Smooth muscle cell (in vitro differentiated cells): ENCODE results near the gene TDP1. TPM values are rescaled to one million over a fixed set of nuclear protein-coding genes. Genes with fewer than 3 reads are reported as not detected.
A peak's percentile ranks its signal among the peaks of the same experiment; 100 is the strongest.

Experiments
- DNase-seq: peaks from one replicate; lab custom pipeline; 2025; ENCODE audit not compliant: unreplicated experiment; lab: John Stamatoyannopoulos, UW
- H2AFZ ChIP-seq: fragments of 200-600 bp; sonication (generic); 2 replicates; pipeline ENCODE4 v1.6.0; 2016; ENCODE audit warnings: antibody characterized with exemption, low read depth, mild to moderate bottlenecking
- H3F3A ChIP-seq: fragments of 200-600 bp; sonication (generic); 2 replicates; pipeline ENCODE4 v1.6.0; 2017; ENCODE audit warnings: antibody characterized with exemption, low read depth
- H3K27ac ChIP-seq: fragments of 200-600 bp; sonication (generic); 2 replicates; pipeline ENCODE4 v1.5.1; 2016; ENCODE audit warnings: low read depth, mild to moderate bottlenecking
- H3K27me3 ChIP-seq: fragments of 200-600 bp; sonication (generic); 2 replicates; pipeline ENCODE4 v1.6.1; 2016; ENCODE audit warnings: low read depth, mild to moderate bottlenecking
- H3K36me3 ChIP-seq: fragments of 200-600 bp; sonication (generic); 2 replicates; pipeline ENCODE4 v1.5.1; 2016; ENCODE audit warnings: low read depth
- H3K4me1 ChIP-seq: fragments of 200-600 bp; sonication (generic); 2 replicates; pipeline ENCODE4 v1.5.1; 2016; ENCODE audit warnings: low read depth
- H3K4me2 ChIP-seq: fragments of 200-600 bp; sonication (generic); 2 replicates; pipeline ENCODE4 v1.6.0; 2016; ENCODE audit warnings: mild to moderate bottlenecking
- H3K4me3 ChIP-seq: fragments of 200-600 bp; sonication (generic); 2 replicates; pipeline ENCODE4 v1.5.1; 2016; ENCODE audit warnings: mild to moderate bottlenecking
- H3K79me2 ChIP-seq: fragments of 200-600 bp; sonication (generic); 2 replicates; pipeline ENCODE4 v1.6.0; 2016; ENCODE audit warnings: low read depth, mild to moderate bottlenecking
- H3K9ac ChIP-seq: fragments of 200-600 bp; sonication (generic); 2 replicates; pipeline ENCODE4 v1.6.0; 2016; ENCODE audit warnings: low read depth
- H3K9me3 ChIP-seq: fragments of 200-600 bp; sonication (generic); replicated peaks from 2 replicates; pipeline ENCODE4 v1.5.1; 2016; ENCODE audit warnings: low read depth
- H4K20me1 ChIP-seq: fragments of 200-600 bp; sonication (generic); 2 replicates; pipeline ENCODE4 v1.6.0; 2016; ENCODE audit warnings: low read depth
- WGBS: methylation state at CpG from one replicate; pipeline ENCODE4 v1.1.7; 2016; ENCODE audit warnings: low lambda C conversion rate; 5-methylcytosine and 5-hydroxymethylcytosine counted together
- polyA plus RNA-seq: library from polyadenylated mRNA; unstranded; fragments of >200 nt; fragmentation: Nextera tagmentation; extraction: Ambion mirVana; gene quantifications from 2 replicates; pipeline ENCODE4 v1.2.1, GENCODE V29; 2016
- total RNA-seq: library from RNA; depleted of rRNA; stranded (reverse); fragments of >200 nt; gene quantifications from 2 replicates; pipeline ENCODE4 v1.2.3, GENCODE V29; 2014
- TF ChIP-seq, protein P1 (sequence below): fragments of 200-600 bp; sonication (generic); IDR thresholded peaks from 2 replicates; pipeline ENCODE4 v1.5.1; 2017; ENCODE audit warnings: borderline replicate concordance, mild to moderate bottlenecking, antibody characterized with exemption; ENCODE audit not compliant: insufficient read depth, poor library complexity, severe bottlenecking

TDP1 gene
- total RNA-seq, result 16.6 and 22.3 TPM in 2 replicates
- 10.0 and 12.0 TPM in 2 replicates for polyA plus RNA-seq

DNA sequence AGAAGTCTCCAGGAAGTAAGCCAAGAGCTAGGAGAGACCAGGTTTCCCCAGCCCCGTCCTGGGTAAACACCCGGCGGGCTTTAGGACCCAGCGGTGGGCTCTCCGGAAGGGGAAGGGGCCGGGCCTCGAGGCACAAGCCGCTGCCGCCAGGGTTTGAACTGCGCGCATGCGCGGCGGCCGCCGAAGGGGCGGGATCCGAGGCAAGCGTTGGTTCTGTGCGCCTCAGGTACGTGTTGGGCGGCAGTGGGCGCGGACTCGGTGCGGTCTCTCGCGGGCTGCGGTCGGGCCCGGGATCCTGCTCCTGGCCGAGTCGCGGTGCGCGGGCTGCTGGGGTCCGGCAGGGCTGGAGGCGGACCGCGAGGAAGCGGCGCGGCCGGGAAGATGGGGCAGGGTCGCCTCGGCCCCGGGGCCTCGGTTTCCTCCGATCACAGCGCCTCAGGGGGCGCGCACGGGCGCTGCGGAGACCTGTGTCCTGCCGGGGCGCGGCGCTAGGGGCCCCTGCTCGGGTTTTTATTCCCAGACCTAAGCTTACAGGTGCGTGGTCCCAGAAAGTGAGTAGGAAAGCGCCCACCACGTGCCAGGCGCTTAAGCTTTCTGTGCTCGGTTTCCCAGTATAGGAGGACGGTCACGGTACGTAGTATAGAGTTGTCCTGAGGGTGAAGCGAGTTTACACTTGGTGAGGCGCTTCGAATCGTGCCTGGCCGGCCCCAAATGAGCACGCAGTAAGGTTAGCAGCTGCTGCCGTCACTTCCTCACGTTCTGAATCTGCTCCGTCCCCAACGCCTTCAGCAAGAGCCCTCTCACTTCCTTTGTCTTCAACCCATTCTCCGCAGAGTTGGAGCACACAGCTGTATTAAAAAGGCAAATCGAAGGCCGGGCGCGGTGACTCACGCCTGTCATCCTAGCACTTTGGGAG lies at the start of gene TDP1:
Gene TDP1 (plus strand): TSS at position 183 of the 916 bp plus-strand sequence. CDS start 7,188 bp downstream, outside the sequence.
- peak within 1 kb of the TSS; percentile 92 for H3K27ac ChIP-seq
- peaks cover 8% of the 10 kb centered on the region for H3K4me1 ChIP-seq
- peak within 1 kb of the TSS; percentile 89 for H3K4me2 ChIP-seq
- peak within 1 kb of the TSS; percentile 92 for H2AFZ ChIP-seq
- H4K20me1 ChIP-seq, result no peaks in the 10 kb centered on the region
- TF ChIP-seq, protein P1, sequence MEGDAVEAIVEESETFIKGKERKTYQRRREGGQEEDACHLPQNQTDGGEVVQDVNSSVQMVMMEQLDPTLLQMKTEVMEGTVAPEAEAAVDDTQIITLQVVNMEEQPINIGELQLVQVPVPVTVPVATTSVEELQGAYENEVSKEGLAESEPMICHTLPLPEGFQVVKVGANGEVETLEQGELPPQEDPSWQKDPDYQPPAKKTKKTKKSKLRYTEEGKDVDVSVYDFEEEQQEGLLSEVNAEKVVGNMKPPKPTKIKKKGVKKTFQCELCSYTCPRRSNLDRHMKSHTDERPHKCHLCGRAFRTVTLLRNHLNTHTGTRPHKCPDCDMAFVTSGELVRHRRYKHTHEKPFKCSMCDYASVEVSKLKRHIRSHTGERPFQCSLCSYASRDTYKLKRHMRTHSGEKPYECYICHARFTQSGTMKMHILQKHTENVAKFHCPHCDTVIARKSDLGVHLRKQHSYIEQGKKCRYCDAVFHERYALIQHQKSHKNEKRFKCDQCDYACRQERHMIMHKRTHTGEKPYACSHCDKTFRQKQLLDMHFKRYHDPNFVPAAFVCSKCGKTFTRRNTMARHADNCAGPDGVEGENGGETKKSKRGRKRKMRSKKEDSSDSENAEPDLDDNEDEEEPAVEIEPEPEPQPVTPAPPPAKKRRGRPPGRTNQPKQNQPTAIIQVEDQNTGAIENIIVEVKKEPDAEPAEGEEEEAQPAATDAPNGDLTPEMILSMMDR, result no peak
- peak; percentile 84 for DNase-seq
- H3K27me3 ChIP-seq, result no peaks in the 10 kb centered on the region
- H3K36me3 ChIP-seq, result no peaks in the 10 kb centered on the region
- H3F3A ChIP-seq, result no peaks in the 10 kb centered on the region
- H3K9me3 ChIP-seq, result no peaks in the 10 kb centered on the region
- H3K9ac ChIP-seq, result peak within 1 kb of the TSS; percentile 91
- peaks cover 8% of the 10 kb centered on the region for H3K79me2 ChIP-seq
- WGBS, result 1% methylated on average over 78 of the region's 84 CpGs
- H3K4me3 ChIP-seq, result peak within 1 kb of the TSS; percentile 61

DNA sequence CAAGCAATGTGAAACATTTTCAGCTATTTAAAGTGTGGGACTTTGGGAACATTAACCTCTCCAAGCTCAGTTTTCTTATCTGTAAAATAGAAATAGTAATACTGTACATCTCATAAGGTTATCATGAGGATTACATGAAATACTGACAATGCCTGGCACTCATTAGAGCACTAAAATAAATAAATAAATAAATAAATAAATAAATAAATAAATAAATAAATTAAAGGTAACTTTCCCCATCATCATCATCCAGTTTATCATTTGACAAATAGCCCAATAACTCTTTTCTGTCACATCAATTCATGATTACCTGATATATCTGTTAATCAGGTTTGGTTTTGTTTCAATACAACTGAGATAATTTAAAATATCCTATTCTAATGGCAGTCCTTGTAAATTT lies 49.7 kb upstream of the TDP1 start:
- Histone ChIP-seq H3K27me3 (no peaks in the 10 kb centered on the region), H3K9ac (no peak overlapping the region), H2AFZ (no peak overlapping the region), H3K4me3 (no peak overlapping the region), H3K4me1 (peaks cover 4% of the 10 kb centered on the region), H3K36me3 (no peaks in the 10 kb centered on the region), H3K79me2 (no peaks in the 10 kb centered on the region), H4K20me1 (no peaks in the 10 kb centered on the region), H3K9me3 (no peaks in the 10 kb centered on the region), H3K4me2 (no peak overlapping the region), H3K27ac (no peak overlapping the region), H3F3A (no peaks in the 10 kb centered on the region)
- no peak for DNase-seq
- TF ChIP-seq, protein P1, result no peak

DNA sequence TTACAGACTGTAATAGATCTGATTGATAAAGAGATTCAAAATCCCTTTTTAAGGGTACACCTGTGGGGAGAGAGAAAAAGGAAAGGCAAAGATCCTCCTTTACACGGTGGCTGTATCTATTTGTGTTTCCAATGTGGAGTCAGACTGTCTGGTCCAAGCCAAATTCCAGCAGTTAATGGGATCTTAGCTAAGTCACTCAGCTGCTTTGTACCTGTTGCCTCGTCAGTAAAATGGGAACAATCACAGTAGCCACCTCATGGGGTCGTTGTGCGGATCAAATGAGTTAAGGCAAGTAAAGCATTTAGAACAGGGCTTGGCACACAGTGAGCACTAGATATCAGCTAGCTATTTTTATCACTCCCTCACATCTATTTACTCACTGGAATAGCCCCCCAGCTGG lies 48.1 kb upstream of the TDP1 start:
- Histone ChIP-seq H3K9ac (no peak overlapping the region), H3K36me3 (no peaks in the 10 kb centered on the region), H4K20me1 (no peaks in the 10 kb centered on the region), H3K4me2 (no peak overlapping the region), H3K9me3 (no peaks in the 10 kb centered on the region), H3K27me3 (no peaks in the 10 kb centered on the region), H3K27ac (no peak overlapping the region), H3F3A (no peaks in the 10 kb centered on the region), H3K79me2 (no peaks in the 10 kb centered on the region), H2AFZ (no peak overlapping the region), H3K4me1 (peaks cover 16% of the 10 kb centered on the region), H3K4me3 (no peak overlapping the region)
- 76% methylated on average over 4 of the region's 4 CpGs for WGBS
- no peak for DNase-seq
- TF ChIP-seq, protein P1, result no peak
